ENCODE data around the gene MAL.

DNA sequence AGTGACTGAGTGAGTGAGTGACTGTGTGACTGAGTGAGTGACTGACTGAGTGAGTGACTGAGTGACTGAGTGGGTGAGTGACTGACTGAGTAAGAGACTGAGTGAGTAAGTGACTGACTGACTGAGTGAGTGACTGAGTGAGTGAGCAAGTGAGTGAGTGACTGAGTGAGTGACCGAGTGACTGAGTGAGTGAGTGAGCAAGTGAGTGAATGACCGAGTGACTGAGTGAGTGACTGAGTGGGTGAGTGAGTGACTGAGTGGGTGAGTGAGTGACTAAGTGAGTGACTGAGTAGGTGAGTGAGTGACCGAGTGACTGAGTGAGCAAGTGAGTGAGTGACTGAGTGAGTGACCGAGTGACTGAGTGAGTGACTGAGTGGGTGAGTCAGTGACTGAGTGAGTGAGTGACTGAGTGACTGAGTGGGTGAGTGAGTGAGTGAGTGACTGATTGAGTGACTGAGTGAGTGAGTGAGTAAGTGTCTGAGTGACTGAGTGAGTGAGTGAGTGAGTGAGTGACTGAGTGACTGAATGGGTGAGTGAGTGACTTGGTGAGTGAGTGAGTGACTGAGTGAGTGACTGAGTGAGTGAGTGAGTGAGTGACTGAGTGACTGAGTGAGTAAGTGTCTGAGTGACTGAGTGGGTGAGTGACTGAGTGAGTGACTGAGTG is 13.3 kb downstream of the MAL start:
- no peak for TF ChIP-seq FOXP2 (optimal IDR thresholded peaks at IDR 0.05; ENCODE audit: control extremely low read depth, extremely low read length, insufficient read depth)
- no peak for TF ChIP-seq EZH2 (IDR thresholded peaks at IDR 0.05)
- TF ChIP-seq POLR2AphosphoS5 (IDR thresholded peaks at IDR 0.05; ENCODE audit: borderline replicate concordance, low read depth, low read length), result no peak
